Measurements from ENCODE around the gene GRB7.
"Not testable (repeated sequence)": the region's sequence is repeated elsewhere in the genome, so short reads cannot be mapped to it uniquely, and the experiment has no call there.

The GRB7 gene

DNA sequence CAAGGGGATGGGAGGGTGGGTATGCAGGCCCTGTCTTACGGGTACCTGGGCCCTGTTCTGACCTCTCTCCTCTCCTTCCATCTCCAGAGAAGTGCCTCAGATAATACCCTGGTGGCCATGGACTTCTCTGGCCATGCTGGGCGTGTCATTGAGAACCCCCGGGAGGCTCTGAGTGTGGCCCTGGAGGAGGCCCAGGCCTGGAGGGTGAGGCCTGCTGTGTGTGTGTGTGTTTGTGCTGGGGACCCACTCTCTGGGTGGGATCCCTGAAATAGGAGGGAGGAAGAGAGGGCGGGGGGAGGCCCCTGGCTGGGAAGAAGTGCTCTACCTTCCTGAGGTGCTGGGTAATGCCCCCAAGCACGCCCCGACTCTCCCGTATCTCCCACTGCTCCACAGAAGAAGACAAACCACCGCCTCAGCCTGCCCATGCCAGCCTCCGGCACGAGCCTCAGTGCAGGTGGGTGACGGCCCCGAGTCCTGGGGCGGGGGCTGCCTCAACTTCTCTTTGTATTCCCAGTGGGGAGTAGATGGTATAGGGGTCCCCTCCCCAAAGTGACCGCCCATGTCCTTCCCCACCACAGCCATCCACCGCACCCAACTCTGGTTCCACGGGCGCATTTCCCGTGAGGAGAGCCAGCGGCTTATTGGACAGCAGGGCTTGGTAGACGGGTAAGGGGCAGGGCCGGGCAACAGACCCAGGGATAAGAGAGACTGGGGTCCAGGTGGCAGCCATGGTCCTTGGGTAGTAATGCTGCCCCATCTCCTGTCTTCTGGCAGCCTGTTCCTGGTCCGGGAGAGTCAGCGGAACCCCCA lies 7.8 kb downstream of the GRB7 start:
- no peaks in the 10 kb centered on the region for H3K4me1 ChIP-seq (ENCODE audit: low read length)
- no peaks in the 10 kb centered on the region for H3K9me3 ChIP-seq (ENCODE audit: insufficient read depth, low read length)
- no peak overlapping the region for H3K4me2 ChIP-seq (ENCODE audit: low read length)
- no peaks in the 10 kb centered on the region for H3K27me3 ChIP-seq (ENCODE audit: low read depth, low read length)
- H3K79me2 ChIP-seq (ENCODE audit: low read length) = no peaks in the 10 kb centered on the region
- H3K36me3 ChIP-seq (replicated peaks; ENCODE audit: low read depth, low read length) = no peaks in the 10 kb centered on the region
- H2AFZ ChIP-seq (ENCODE audit: low read depth, low read length) = no peak overlapping the region
- no peak for TF ChIP-seq CTCF (IDR thresholded peaks at IDR 0.05; ENCODE audit: low read depth, low read length)
- no peak for TF ChIP-seq EZH2phosphoT487 (IDR thresholded peaks at IDR 0.05; ENCODE audit: low read depth)
- no peak overlapping the region for H3K4me3 ChIP-seq (ENCODE audit: low read length)
- H3K27ac ChIP-seq (ENCODE audit: low read length) = no peak overlapping the region
- H4K20me1 ChIP-seq (ENCODE audit: insufficient read depth, low read length) = no peaks in the 10 kb centered on the region
- H3K9ac ChIP-seq (ENCODE audit: low read length) = no peak overlapping the region

DNA sequence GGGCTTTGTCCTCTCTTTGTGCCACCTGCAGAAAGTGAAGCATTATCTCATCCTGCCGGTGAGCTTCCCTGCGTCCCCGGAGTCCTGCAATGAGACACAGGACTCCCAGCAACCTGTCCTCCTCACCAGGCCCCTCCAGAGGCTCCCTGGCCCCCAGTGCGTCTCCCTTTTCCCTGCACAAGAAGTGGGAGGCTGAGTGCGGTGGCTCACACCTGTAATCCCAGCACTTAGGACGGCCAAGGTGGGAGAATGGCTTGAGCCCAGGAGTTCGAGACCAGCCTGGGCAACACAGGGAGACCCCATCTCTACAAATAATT lies 8.4 kb downstream of the GRB7 start:
- no peaks in the 10 kb centered on the region for H3K27me3 ChIP-seq (ENCODE audit: low read depth, low read length)
- H4K20me1 ChIP-seq (ENCODE audit: insufficient read depth, low read length) = no peaks in the 10 kb centered on the region
- H3K4me1 ChIP-seq (ENCODE audit: low read length) = no peaks in the 10 kb centered on the region
- H3K79me2 ChIP-seq (ENCODE audit: low read length) = no peaks in the 10 kb centered on the region
- TF ChIP-seq EZH2phosphoT487 (IDR thresholded peaks at IDR 0.05; ENCODE audit: low read depth) (no peak), CTCF (IDR thresholded peaks at IDR 0.05; ENCODE audit: low read depth, low read length) (no peak)
- no peaks in the 10 kb centered on the region for H3K36me3 ChIP-seq (replicated peaks; ENCODE audit: low read depth, low read length)
- H3K9me3 ChIP-seq (ENCODE audit: insufficient read depth, low read length) = no peaks in the 10 kb centered on the region
- H3K4me3 ChIP-seq (ENCODE audit: low read length) = no peak overlapping the region
- H3K27ac ChIP-seq (ENCODE audit: low read length) = no peak overlapping the region
- H3K9ac ChIP-seq (ENCODE audit: low read length) = no peak overlapping the region
- H3K4me2 ChIP-seq (ENCODE audit: low read length) = no peak overlapping the region
- H2AFZ ChIP-seq (ENCODE audit: low read depth, low read length) = no peak overlapping the region

DNA sequence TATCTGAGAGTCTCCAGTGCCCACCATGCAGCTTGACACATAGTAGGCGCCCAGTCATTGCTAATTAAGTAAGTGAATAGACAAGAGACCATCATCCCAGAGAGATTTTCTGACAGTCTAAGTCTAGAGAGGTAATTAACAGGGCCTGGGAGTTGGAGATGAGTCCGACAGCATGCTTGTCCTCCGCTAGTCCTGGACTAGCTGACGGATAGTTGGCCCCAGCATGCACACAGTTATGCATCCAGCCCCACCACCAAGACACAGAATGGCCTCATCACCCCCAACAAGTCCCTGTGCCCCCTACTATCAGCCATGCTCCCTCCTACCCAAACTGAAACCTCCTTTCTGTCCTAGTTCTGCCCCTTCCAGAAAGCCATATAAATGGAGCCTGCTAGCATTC lies 10.0 kb downstream of the GRB7 start:
- Histone ChIP-seq H3K9me3 (ENCODE audit: insufficient read depth, low read length) (no peaks in the 10 kb centered on the region), H3K4me2 (ENCODE audit: low read length) (no peak overlapping the region), H3K9ac (ENCODE audit: low read length) (no peak overlapping the region), H3K27ac (ENCODE audit: low read length) (no peak overlapping the region), H3K4me3 (ENCODE audit: low read length) (no peak overlapping the region), H3K27me3 (ENCODE audit: low read depth, low read length) (no peaks in the 10 kb centered on the region), H4K20me1 (ENCODE audit: insufficient read depth, low read length) (no peaks in the 10 kb centered on the region), H3K4me1 (ENCODE audit: low read length) (no peaks in the 10 kb centered on the region), H3K79me2 (ENCODE audit: low read length) (no peaks in the 10 kb centered on the region), H2AFZ (ENCODE audit: low read depth, low read length) (no peak overlapping the region), H3K36me3 (replicated peaks; ENCODE audit: low read depth, low read length) (no peaks in the 10 kb centered on the region)
- TF ChIP-seq CTCF (IDR thresholded peaks at IDR 0.05; ENCODE audit: low read depth, low read length) = no peak
- no peak for TF ChIP-seq EZH2phosphoT487 (IDR thresholded peaks at IDR 0.05; ENCODE audit: low read depth)

DNA sequence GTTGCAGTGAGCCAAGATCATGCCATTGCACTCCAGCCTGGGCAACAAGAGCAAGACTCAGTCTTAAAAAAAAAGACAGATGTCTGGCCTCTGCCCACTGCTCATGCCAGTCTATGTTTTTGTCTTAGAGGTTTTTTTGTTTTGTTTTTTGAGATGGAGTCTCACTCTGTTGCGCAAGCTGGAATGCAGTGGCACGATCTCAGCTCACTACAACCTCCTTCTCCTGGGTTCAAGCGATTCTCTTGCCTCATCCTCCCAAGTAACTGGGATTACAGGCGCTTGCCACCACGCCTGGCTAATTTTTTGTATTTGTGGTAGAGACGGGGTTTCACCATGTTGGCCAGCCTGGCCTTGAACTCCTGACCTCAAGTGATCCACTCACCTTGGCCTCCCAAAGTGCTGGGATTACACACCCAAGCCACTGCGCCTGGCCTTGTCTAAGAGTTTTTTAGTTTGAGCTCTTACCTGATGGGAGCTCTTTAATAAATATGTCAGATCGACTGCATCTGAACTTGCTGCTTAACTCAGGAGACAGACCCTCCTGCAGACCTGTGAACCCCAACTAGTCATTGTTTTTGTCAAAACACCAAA lies 10.8 kb downstream of the GRB7 start:
- H3K79me2 ChIP-seq (ENCODE audit: low read length); H3K9ac ChIP-seq (ENCODE audit: low read length); H3K27me3 ChIP-seq (ENCODE audit: low read depth, low read length); H4K20me1 ChIP-seq (ENCODE audit: insufficient read depth, low read length); H3K36me3 ChIP-seq (replicated peaks; ENCODE audit: low read depth, low read length); H2AFZ ChIP-seq (ENCODE audit: low read depth, low read length); H3K4me1 ChIP-seq (ENCODE audit: low read length); H3K27ac ChIP-seq (ENCODE audit: low read length); H3K4me3 ChIP-seq (ENCODE audit: low read length); H3K4me2 ChIP-seq (ENCODE audit: low read length); H3K9me3 ChIP-seq (ENCODE audit: insufficient read depth, low read length): not testable (repeated sequence)
